G401 (cell line): ENCODE measurements around the gene OR2A42. TPM values are rescaled to one million over a fixed set of nuclear protein-coding genes. Genes with fewer than 3 reads are reported as not detected.
"Not testable (repeated sequence)": the region's sequence is repeated elsewhere in the genome, so short reads cannot be mapped to it uniquely, and the experiment has no call there.

Experiments used
- DNase-seq: peaks from one replicate; pipeline ENCODE4 v3.0.0-alpha.2; 2015; ENCODE audit warnings: low spot score
- in situ Hi-C: cut with HindIII; loops from 2 replicates; pipeline ENCODE4 v1.10.0; 2016; ENCODE audit warnings: low sequenced_read_pairs, mixed read lengths
- total RNA-seq: library from RNA; depleted of rRNA; stranded (reverse); fragments of >200 nt; shearing (Covaris generic); gene quantifications from 2 replicates; pipeline ENCODE4 v1.2.3, GENCODE V29; 2014; rRNA removed

OR2A42 gene
- total RNA-seq: not detected in 2 replicates

DNA sequence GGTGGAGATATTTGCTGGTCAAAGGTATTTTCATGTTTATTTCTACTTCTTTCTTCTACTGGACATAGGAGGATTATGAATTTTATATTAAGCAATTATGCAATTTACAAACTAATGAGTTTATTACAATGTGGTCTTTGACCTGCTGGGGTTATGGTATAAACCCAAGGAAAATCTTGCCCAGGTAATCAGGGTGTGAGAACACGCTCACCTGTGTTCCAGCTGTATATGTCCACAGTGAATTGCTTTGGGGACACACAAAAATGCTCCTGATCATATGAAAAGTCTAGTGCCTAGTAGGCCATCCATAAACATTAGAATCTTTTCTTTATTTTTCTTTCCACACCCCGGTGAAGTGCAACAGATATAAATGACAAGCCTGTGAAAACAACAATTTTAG, at the start of gene OR2A42:
Gene OR2A42, minus strand, starts transcription at position 241 of the 400 bp plus-strand sequence. CDS start 6,762 bp downstream, outside the sequence.
- in situ Hi-C loops, DNase-seq: not testable (repeated sequence)

GRCh38 chr7:144287171-144287784, 47.9 kb upstream of the OR2A42 start:
- in situ Hi-C loops, DNase-seq: not testable (repeated sequence)

DNA sequence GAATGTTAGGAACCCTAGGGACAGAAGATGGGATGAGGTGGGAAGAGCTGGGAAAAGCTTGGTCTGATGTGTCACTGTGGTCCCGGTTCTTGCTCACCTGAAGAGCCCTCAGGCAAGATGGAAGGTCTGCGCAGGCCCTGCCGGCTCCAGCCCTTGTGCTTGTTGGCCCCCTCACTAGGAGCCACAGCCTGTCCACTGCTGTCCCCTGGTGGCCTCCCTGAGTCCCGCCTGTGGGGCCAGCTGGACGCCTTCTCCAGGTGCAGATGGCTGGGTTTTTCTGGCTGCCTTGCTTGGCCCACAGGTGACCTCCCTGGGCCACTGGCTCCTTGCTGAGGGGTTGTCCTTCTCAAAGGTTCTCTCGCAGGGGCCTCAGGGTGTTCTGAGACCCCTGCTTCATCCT, 44.3 kb upstream of the OR2A42 start:
- in situ Hi-C loops: not testable (repeated sequence)

GRCh38 chr7:144282490-144282889, 43.1 kb upstream of the OR2A42 start:
- in situ Hi-C loops, DNase-seq: not testable (repeated sequence)

More for the DNA sequence above, 44.3 kb upstream of the OR2A42 start:
- not testable (repeated sequence) for DNase-seq

- in situ Hi-C loops, DNase-seq: not testable (repeated sequence)
These were observed 42.6 kb upstream of the OR2A42 start for GRCh38 chr7:144281981-144282380.

DNA sequence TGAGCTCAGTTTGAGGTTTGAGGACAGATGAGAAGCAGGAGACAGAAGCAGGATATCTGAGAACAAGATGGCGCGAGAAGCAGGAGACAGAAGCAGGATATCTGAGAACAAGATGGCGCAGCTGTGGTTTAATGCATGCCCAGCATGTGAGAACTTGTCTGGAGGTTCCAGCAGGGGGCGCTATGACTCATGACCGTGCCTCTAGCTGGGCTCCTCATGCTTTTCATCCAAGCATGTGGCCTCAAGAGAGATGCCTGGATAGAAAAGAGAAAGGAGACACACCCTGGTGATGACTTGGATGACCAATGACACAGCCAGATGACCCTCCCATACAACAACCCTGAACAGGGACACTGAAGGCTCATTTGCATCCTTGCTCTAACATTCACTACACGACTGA, 40.6 kb upstream of the OR2A42 start:
- DNase-seq, in situ Hi-C loops: not testable (repeated sequence)

GRCh38 chr7:144275281-144275680, 35.9 kb upstream of the OR2A42 start:
- in situ Hi-C loops, DNase-seq: not testable (repeated sequence)

- in situ Hi-C loops, DNase-seq: not testable (repeated sequence)
These were observed 29.8 kb upstream of the OR2A42 start, which contains the start of gene CTAGE8 for GRCh38 chr7:144269188-144269587. Gene CTAGE8, minus strand, starts transcription at chr7:144269288. Its CDS starts 38 bp downstream, at chr7:144269250.

DNA sequence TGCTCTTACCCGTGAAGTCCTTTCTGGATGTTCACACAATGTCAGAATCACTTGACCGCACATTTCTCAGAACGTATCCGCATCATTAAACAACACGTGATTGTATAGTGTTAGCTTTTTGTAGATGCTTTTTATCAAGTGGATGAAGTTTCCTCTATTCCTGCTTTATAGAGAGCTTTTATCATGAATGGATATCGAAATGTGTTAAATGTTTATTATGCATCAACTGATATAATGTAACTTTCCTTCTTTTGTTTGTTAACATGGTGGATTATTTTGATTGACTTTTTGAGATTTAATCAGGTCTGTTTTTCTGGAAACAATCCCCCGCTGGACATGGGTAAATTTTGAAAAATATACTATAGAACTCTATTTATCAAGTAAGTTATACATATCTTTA, 25.3 kb upstream of the OR2A42 start, which contains the start of gene OR2A7:
Gene OR2A7, minus strand, starts transcription at position 101 of the 400 bp plus-strand sequence. CDS start 5,164 bp downstream, outside the sequence.
- DNase-seq, in situ Hi-C loops: not testable (repeated sequence)

DNA sequence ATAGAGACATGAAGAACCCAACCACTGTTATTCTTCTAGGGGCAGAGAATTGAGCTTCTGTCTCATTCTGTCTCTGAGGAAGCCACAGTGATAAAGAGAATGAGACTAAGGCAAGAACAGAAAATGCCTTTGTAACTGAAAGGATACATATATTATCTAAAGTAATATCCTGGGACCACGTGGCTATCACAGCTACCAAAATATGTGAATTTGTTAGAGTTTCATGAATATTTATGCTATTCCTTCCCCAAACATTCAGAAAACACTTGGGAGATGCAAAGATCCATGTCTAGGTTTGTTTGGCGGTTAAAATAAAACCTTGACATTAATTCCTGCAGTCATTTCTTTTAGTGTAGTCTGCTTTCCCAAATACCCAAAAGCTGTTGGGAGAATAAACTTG, 22.7 kb upstream of the OR2A42 start:
- DNase-seq, in situ Hi-C loops: not testable (repeated sequence)

DNA sequence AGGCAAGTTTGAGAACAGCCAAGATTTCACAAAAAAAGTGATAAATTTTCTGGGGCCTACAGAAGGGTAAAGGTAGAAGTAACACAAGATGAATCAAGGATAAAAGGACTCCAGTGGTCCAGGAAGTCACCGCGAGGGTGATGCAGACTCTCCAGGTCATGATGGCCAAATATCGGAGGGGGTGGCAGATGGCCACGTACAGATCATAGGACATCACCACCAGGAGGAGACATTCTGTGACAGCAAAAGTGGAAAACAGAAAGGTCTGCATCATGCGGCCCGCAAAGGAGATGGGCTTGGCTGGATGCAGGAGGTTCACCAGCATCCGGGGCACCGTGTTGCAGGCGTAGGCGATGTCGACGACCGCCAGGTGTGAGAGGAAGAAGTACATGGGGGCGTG, 19.7 kb upstream of the OR2A42 start:
- in situ Hi-C loops, DNase-seq: not testable (repeated sequence)

GRCh38 chr7:144256112-144256511, 16.7 kb upstream of the OR2A42 start:
- DNase-seq: no peak

GRCh38 chr7:144255471-144255897, 16.1 kb upstream of the OR2A42 start:
- DNase-seq: no peak
- in situ Hi-C loops: no loop called here

More at GRCh38 chr7:144256112-144256511, 16.7 kb upstream of the OR2A42 start:
- in situ Hi-C loops: no loop called here

- DNase-seq, in situ Hi-C loops: not testable (repeated sequence)
These were observed 12.9 kb upstream of the OR2A42 start for GRCh38 chr7:144252307-144252706.

- DNase-seq, in situ Hi-C loops: not testable (repeated sequence)
These were observed 8.4 kb upstream of the OR2A42 start for GRCh38 chr7:144247674-144248330.

- in situ Hi-C loops, DNase-seq: not testable (repeated sequence)
These were observed 7.6 kb upstream of the OR2A42 start for GRCh38 chr7:144246967-144247366.

DNA sequence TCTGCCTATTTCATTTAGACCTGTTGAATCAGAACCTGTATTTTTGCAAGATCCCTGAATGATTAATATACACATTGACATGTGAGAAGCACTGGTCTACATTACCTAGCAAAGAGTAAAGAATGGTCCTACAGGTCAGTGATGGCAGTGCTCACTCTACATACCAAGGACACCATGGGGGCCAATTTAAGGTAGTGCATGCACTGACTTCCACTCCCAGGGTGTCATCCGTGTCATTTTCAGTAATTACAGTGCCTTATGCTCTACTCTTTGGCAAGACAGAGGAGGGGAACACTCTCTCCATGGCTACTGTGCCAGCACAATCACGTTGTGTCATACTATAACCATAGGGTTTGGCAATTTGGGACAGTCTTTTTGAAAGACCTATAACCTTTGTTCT, 6.0 kb upstream of the OR2A42 start:
- in situ Hi-C loops, DNase-seq: not testable (repeated sequence)

DNA sequence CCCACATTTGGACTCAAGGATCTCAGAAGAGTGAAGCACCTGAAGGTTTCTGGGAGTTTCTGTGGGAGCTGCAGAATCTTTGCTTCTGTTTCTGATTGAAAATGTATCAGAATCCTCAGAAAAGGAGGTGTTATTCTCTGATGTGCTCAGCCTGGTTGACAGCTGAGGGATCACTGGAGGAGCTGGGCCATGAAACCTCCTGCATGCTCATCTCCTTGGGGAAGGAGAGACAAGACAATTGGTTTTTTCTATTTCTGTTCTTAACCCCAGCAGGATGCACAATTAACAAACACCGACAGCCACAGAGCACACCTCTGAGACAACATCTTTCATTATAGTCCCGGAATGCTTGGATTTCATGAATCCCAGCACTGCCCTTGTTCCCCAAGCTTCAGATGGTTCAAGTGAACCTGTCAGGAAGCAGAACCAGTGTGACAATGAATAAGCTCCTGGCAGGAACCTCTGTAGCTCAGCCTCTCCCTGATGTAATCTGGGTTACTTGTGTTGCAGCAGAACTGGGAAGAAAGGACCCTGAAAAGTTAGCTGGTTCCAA, 799 bp downstream of the OR2A42 start:
- in situ Hi-C loops, DNase-seq: not testable (repeated sequence)

GRCh38 chr7:144233039-144233438, 6.4 kb downstream of the OR2A42 start:
- in situ Hi-C loops: not testable (repeated sequence)

GRCh38 chr7:144231027-144231426, 8.4 kb downstream of the OR2A42 start:
- in situ Hi-C loops: not testable (repeated sequence)

More at GRCh38 chr7:144233039-144233438, 6.4 kb downstream of the OR2A42 start:
- DNase-seq: not testable (repeated sequence)

More at GRCh38 chr7:144231027-144231426, 8.4 kb downstream of the OR2A42 start:
- not testable (repeated sequence) for DNase-seq
